HG03103 (cell line): ENCODE data around the gene PDE3B.
"Not testable (repeated sequence)": the region's sequence is repeated elsewhere in the genome, so short reads cannot be mapped to it uniquely, and the experiment has no call there.

Source experiments
- ATAC-seq: cut with Tn5 transposase; IDR thresholded peaks from one replicate; pipeline ENCODE4 v1.9.1; 2021; ENCODE audit warnings: low read depth; ENCODE audit not compliant: unreplicated experiment

PDE3B gene

GRCh38 chr11:14873632-14874031, 230.0 kb downstream of the PDE3B start:
- no peak for ATAC-seq

- ATAC-seq, result no peak
Observed at GRCh38 chr11:14875163-14875562, 231.6 kb downstream of the PDE3B start.

GRCh38 chr11:14881576-14882193, 238.1 kb downstream of the PDE3B start:
- no peak for ATAC-seq

GRCh38 chr11:14882196-14882595, 238.6 kb downstream of the PDE3B start:
- ATAC-seq, result no peak

GRCh38 chr11:14883683-14884082, 240.1 kb downstream of the PDE3B start:
- not testable (repeated sequence) for ATAC-seq

GRCh38 chr11:14884667-14885273, 241.2 kb downstream of the PDE3B start:
- ATAC-seq, result no peak

- ATAC-seq, result no peak
Observed at GRCh38 chr11:14886513-14886912, 242.9 kb downstream of the PDE3B start.

- peak; percentile 45 for ATAC-seq
Observed at GRCh38 chr11:14891143-14892035, 247.8 kb downstream of the PDE3B start.

- ATAC-seq, result peak; percentile 94
Observed at GRCh38 chr11:14892036-14892556, 248.5 kb downstream of the PDE3B start, which contains the start of gene CYP2R1. TSS of gene CYP2R1 (minus strand) at chr11:14892231. CDS start at chr11:14892205, 26 bp downstream.

GRCh38 chr11:14892577-14892976, 249.0 kb downstream of the PDE3B start:
- no peak for ATAC-seq

GRCh38 chr11:14894657-14895598, 251.3 kb downstream of the PDE3B start:
- ATAC-seq, result no peak

- no peak for ATAC-seq
Observed at GRCh38 chr11:14898355-14898754, 254.8 kb downstream of the PDE3B start.

- no peak for ATAC-seq
Observed at GRCh38 chr11:14898906-14899305, 255.3 kb downstream of the PDE3B start.

- no peak for ATAC-seq
Observed at GRCh38 chr11:14902650-14903350, 259.2 kb downstream of the PDE3B start.

GRCh38 chr11:14904745-14905103, 261.1 kb downstream of the PDE3B start:
- peak; percentile 37 for ATAC-seq

GRCh38 chr11:14905104-14906033, 261.8 kb downstream of the PDE3B start:
- ATAC-seq, result peak; percentile 45

GRCh38 chr11:14906578-14906977, 263.0 kb downstream of the PDE3B start:
- no peak for ATAC-seq

GRCh38 chr11:14906993-14907392, 263.4 kb downstream of the PDE3B start:
- no peak for ATAC-seq
